AG09319 (cell line): ENCODE measurements around the gene TLR8.

Experiments used
- DNase-seq: peaks from one replicate; pipeline ENCODE4 v3.0.0-alpha.2; 2010; ENCODE audit warnings: low read depth; ENCODE audit errors: extremely low read depth
- CTCF ChIP-seq: IDR thresholded peaks from 2 replicates; pipeline ENCODE4 v1.5.1; 2011; ENCODE audit warnings: low read depth, mild to moderate bottlenecking, inconsistent platforms, low read length, moderate library complexity

TLR8 gene

GRCh38 chrX:12898073-12898472 lies 8.3 kb upstream of the TLR8 start:
- no peak for TF ChIP-seq CTCF
- DNase-seq: no peak

GRCh38 chrX:12899506-12899905 lies 6.9 kb upstream of the TLR8 start:
- no peak for DNase-seq
- TF ChIP-seq CTCF: no peak

DNA sequence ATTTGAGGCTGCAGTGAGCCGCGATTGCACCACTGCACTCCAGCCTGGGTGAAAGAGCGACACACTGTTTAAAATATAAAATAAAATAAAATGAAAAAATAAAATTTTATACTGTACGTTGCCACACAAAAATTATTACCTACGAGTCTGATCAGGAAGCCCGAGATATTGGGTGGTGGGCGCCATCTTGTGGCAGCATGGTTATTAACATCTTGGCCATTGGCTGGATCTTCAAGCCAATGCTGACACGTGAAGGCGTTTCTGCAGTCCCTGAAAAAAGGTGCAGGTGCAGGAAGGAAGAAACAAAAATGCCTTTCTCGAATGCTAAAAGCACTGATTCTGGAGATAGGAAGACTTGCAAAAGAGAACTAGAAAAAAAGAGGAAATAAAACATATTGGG lies 4.9 kb upstream of the TLR8 start:
- TF ChIP-seq CTCF: peak; percentile 65
- DNase-seq: peak; percentile 4

DNA sequence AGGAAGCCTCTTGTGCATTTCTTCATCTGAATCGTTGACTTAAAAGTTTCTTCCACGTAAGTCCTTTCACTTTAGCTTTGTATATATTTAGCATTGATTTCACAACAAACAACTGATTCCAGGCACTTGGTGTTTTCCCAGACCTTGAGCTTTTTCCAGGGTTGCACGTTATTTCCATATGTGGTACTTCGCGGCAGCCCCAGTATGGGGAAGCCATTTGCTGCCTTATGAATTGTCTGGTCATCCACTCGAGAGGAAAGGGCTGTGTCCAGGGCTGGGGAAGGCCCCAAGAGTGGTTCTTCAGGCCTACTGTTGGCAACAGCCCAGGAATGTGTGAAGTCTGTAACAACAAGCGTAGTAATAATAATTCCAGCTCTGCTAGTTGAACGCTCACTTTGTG lies 2.8 kb upstream of the TLR8 start:
- TF ChIP-seq CTCF: no peak

GRCh38 chrX:12910423-12911121 lies 4.2 kb downstream of the TLR8 start:
- TF ChIP-seq CTCF: no peak
- no peak for DNase-seq

More for the DNA sequence above, 2.8 kb upstream of the TLR8 start:
- peak; percentile 39 for DNase-seq

DNA sequence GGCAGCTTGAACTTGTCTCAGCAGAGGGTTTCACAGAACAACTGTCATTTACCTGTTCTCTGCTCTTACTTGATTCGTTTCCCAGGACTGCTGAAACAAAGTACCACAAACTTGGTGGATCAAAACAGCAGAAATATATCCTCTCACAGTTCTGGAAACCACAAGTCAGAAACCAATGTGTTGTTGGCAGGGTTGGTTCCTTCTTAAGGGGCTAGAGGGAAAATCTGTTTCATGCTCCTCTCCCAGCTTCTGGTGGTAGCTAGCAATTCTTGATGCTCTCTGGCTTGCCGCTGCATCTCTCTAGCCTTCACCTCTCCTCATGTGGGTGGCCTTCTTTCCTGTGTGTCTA lies 4.7 kb downstream of the TLR8 start:
- no peak for TF ChIP-seq CTCF
- DNase-seq: no peak

DNA sequence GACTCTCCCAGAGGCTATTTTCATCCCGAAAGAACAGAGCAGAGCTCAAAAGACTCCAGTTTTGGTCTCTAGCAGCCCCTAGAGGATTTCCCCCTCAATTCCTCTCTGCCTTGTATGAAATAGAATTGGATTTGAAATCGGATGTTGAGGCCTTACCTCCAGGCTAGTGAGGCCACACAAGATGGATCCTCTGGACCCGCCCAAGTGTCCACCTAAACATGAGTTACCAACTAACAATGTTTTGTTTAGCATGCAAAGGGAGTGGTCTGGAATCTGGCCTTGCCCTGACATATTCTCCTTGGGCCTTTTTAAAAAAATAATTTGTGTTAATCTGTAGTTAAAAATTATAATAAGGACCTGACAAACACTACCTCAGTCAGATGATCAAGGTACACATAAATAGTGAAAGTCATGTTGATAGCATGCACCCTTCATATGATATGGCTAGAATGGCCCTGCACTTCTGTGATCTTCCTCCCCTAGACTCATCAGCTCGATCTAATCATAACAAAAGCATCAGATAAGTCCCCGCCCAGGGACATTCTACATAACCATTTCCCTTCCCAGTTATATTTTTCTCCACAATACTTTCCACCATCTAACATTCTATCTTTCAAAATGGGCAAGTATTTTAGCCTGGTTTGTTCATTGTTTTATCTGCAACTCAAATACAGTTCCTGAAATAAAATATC lies 6.5 kb downstream of the TLR8 start:
- no peak for DNase-seq
- TF ChIP-seq CTCF: no peak
